HL-60 (cell line): ENCODE data around the gene MAPRE3.

Experiments used
- TF ChIP-seq, protein P1 (sequence below): IDR thresholded peaks from one replicate; pipeline ENCODE4 v1.5.1; 2011; ENCODE audit warnings: low read length, control low read depth, inconsistent platforms; ENCODE audit not compliant: insufficient read depth
- TF ChIP-seq, protein P2 (sequence below): IDR thresholded peaks from 2 replicates; pipeline ENCODE4 v1.6.1; 2012; ENCODE audit warnings: low read depth; ENCODE audit not compliant: insufficient replicate concordance

DNA sequence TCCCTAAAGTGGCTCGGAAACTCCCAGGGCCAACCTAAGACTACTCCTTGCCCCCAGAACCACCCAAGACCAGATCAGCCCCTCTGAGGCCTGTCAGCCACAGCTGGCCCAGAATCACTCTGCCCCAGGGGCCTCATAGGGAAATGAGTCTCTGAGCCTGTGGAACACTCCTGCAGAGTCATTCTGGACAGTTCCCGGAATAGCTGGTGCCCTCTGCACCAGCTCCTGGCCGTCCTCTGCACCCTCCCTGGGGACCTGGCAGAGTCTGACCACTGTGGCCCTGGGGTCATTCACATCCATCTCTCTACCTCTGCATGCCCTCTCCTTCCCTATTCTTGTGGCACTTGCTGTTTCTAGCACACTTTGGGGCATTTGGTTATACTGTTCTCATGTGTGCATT lies 47.7 kb downstream of the MAPRE3 start:
- TF ChIP-seq, protein P1, sequence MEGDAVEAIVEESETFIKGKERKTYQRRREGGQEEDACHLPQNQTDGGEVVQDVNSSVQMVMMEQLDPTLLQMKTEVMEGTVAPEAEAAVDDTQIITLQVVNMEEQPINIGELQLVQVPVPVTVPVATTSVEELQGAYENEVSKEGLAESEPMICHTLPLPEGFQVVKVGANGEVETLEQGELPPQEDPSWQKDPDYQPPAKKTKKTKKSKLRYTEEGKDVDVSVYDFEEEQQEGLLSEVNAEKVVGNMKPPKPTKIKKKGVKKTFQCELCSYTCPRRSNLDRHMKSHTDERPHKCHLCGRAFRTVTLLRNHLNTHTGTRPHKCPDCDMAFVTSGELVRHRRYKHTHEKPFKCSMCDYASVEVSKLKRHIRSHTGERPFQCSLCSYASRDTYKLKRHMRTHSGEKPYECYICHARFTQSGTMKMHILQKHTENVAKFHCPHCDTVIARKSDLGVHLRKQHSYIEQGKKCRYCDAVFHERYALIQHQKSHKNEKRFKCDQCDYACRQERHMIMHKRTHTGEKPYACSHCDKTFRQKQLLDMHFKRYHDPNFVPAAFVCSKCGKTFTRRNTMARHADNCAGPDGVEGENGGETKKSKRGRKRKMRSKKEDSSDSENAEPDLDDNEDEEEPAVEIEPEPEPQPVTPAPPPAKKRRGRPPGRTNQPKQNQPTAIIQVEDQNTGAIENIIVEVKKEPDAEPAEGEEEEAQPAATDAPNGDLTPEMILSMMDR, result no peak
- TF ChIP-seq, protein P2, sequence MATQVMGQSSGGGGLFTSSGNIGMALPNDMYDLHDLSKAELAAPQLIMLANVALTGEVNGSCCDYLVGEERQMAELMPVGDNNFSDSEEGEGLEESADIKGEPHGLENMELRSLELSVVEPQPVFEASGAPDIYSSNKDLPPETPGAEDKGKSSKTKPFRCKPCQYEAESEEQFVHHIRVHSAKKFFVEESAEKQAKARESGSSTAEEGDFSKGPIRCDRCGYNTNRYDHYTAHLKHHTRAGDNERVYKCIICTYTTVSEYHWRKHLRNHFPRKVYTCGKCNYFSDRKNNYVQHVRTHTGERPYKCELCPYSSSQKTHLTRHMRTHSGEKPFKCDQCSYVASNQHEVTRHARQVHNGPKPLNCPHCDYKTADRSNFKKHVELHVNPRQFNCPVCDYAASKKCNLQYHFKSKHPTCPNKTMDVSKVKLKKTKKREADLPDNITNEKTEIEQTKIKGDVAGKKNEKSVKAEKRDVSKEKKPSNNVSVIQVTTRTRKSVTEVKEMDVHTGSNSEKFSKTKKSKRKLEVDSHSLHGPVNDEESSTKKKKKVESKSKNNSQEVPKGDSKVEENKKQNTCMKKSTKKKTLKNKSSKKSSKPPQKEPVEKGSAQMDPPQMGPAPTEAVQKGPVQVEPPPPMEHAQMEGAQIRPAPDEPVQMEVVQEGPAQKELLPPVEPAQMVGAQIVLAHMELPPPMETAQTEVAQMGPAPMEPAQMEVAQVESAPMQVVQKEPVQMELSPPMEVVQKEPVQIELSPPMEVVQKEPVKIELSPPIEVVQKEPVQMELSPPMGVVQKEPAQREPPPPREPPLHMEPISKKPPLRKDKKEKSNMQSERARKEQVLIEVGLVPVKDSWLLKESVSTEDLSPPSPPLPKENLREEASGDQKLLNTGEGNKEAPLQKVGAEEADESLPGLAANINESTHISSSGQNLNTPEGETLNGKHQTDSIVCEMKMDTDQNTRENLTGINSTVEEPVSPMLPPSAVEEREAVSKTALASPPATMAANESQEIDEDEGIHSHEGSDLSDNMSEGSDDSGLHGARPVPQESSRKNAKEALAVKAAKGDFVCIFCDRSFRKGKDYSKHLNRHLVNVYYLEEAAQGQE, result no peak
